Activated CD8-positive, alpha-beta memory T cell treated with anti-CD3 and anti-CD28 coated beads, Interleukin-2, amount 50 U/mL, for 4 hours (primary cell): ENCODE measurements around the gene AKT1.
"Not testable (repeated sequence)": the region's sequence is repeated elsewhere in the genome, so short reads cannot be mapped to it uniquely, and the experiment has no call there.

Source experiments
- DNase-seq: peaks from one replicate; pipeline ENCODE4 v3.0.0-alpha.2; 2020

The AKT1 gene

GRCh38 chr14:104751539-104752422, 43.8 kb downstream of the AKT1 start:
- peak; percentile 26 for DNase-seq

- DNase-seq = not testable (repeated sequence)
Observed at GRCh38 chr14:104750753-104751057, 44.8 kb downstream of the AKT1 start.

GRCh38 chr14:104750056-104750752, 45.3 kb downstream of the AKT1 start:
- DNase-seq = no peak

DNA sequence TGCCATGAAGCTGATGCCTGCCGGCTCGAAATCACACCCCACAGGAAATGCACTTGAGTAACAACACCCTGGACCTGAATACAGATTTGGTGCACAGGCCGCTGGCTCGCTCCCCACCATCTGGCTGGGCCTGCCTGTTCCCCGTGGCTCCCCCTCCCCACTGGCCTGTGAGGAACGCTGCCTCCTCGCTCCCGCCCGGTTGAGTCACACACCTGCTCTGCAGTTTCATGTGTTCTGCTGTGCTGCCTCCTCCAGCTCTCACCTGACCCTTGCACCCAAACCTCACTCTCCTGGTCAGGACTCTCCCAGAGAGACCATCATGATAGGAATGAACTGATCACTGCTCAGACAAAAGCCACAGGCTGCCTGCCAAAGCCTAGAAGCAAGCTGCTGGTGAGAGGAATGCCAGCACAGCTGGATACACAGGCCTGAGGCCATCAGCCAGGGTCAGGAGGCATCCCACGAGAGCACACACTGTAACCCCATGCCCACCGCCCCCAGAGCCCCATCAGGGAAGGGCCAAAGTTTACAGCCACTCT, 46.4 kb downstream of the AKT1 start:
- no peak for DNase-seq

DNA sequence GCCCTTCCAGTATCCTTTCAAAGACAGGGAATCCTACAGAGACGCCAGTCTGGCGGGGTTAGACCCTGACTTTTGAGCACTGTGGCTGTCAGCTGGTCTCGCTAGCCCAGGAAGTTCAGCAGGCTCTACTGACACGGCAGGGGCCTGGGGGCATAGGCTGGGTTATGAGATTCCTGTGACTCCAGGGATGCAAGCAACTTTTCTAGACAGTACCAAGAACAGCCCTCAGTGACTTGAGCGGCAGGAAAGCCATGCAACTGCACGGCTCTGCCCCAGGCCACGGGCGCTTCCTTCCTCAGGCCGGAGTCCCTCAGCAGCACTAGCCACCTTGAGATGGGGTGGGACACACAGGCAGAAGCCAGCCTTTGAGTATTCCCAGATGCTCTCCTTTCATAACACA, 47.7 kb downstream of the AKT1 start:
- DNase-seq = no peak

GRCh38 chr14:104746934-104747481, 48.5 kb downstream of the AKT1 start:
- no peak for DNase-seq

DNA sequence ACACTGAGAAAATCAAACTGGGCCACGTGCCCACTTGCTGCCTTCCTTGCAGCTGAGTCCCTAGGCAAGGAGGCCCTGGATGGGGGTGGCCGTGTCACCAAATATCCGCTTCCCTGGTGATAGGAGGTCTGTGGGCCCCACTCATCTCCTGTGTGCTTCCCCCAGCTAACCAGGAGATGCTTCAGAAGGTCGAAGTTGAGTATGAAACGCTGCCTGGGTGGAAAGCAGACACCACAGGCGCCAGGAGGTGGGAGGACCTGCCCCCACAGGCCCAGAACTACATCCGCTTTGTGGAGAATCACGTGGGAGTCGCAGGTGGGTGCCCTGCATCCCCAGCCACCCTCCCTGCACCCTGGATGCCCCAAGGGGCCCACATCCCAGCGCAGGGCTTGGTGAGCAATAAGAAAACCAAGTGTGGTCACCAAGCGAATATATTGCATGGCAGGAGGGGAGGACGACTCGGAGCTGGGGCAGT, 49.4 kb downstream of the AKT1 start:
- DNase-seq = no peak

GRCh38 chr14:104745431-104745830, 50.1 kb downstream of the AKT1 start:
- no peak for DNase-seq

GRCh38 chr14:104744484-104744883, 51.1 kb downstream of the AKT1 start:
- DNase-seq = no peak

- DNase-seq = no peak
Observed at GRCh38 chr14:104743461-104744380, 51.8 kb downstream of the AKT1 start.

GRCh38 chr14:104742586-104743455, 52.7 kb downstream of the AKT1 start:
- no peak for DNase-seq

DNA sequence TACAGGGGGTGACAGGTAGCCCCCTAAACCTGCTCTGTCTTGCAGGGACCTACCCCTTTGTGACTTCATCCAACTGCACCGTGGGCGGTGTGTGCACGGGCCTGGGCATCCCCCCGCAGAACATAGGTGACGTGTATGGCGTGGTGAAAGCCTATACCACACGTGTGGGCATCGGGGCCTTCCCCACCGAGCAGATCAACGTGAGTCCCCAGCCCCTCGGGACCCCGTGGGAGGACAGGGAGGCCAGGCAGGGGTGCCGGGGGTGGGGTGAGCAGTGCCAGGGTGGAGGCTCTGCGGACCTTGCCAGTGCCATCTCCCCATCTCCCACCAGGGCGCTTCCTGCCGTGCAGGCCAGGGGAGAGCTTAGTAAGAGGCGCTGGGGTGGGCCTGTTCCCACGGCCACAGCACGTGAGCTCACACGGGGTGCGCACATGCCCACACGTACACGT, 53.7 kb downstream of the AKT1 start:
- no peak for DNase-seq

- DNase-seq = no peak
Observed at GRCh38 chr14:104741108-104741802, 54.3 kb downstream of the AKT1 start.

DNA sequence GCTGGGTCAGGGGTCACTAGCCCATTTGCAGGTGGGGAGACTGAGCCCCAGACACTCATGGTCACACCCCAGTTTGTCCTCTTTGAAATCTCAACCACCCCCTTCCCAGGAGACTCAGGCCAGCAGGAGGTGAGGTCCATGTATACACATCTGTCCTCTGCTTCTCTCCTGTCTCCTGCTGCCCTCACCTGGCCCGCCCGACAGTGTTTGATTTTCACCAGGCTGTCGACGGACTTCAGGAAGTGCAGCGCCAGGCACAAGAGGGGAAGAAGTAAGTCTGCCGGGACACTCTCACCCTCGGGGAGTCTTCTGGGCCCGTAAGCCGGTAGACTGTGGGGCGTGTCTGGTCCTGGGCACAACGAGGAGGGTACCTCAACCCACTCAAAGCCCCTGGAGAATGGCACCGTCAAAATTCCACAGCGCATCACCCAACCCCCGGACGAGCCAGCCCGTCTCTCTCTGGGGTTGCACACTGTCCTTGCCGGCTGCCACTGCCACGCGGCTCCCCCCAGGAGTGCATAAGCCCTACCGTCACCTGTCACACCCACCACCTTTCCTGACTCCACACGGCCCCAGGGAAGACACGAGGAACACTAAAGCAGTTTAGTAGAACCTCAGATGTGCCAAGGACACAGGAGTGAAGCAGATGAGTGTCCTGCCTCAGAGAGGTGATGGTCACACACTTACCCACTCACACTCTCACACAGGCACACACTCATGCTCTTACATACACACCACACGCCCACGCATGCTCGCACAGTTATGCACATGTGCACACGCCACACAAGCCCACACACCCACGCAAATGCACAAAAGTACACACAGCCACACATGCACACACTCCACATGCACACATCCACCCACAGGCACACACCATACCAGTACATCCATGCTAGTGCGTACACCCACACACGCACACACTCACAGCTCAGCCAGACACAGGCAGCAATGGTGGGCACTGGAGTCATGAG, 55.7 kb downstream of the AKT1 start:
- no peak for DNase-seq

DNA sequence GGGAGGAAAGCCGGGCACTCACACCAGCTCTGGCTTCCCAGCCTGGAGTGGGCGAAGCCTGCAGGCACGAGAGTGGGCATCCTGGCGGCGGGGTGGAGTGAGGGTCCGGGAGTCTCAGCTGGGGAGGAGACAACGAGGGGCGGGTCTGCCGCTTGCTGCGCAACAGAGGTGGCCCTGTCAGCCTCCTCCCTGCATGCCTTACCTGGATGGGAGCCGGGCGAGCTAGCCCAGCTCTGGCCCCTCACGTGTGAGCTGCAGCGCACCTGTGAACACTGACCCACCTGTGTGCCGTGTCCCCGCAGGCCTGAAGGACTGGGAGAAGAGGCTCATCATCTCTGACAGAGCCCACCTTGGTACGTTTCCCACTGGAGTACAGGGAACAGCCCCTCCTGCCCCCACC, 56.5 kb downstream of the AKT1 start:
- DNase-seq = no peak

GRCh38 chr14:104738375-104739019, 57.1 kb downstream of the AKT1 start:
- DNase-seq = no peak

DNA sequence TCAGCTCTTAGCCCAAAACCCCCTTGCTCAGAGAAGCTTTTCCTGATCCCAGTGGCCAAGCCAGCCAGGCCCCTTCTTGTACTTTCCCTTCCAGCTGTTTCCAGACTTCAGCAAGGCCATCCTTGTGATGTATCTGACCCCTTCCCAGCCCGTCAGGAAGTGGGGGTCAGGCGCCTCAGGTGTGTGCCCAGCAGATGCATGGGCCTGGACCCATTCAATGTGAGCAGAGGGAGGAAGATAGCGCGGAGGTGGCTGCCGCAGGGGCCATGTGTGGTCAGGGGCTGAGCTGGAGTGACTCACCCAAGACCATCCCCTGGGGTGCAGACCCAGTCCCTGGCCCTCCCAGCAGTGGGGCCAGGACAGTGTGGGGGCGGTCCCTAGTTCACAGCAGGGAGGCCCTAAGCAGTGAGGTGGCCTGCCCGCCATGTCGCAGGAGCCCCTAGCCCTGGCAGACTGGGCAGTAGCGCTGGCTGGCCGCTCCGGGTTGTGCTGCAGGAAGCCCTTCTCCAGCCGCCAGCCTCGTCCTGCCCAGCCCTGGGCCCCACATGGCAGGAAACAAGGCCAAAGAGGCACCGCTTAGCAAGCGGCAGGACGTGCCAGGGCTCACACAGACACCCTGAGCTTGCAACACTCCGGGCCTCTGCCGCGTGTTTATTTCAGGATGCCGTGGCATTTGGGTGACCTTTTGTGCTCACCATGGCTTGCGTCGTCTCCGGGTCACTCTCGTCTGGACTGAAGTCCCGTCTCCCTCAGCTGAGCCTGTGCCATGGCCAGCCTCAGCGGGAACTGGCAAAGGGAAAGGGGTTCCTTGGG, 59.5 kb downstream of the AKT1 start:
- DNase-seq = no peak
